ENCODE data around the gene SV2B.

GRCh38 chr15:91224755-91225380 lies 124.8 kb downstream of the SV2B start:
- TF ChIP-seq CTCF (IDR thresholded peaks at IDR 0.05; ENCODE audit: insufficient read depth, low read depth, low read length) (peak; percentile 66), EZH2 (IDR thresholded peaks at IDR 0.05; ENCODE audit: insufficient read depth, low read length) (no peak)

Data from astrocyte (in vitro differentiated cells and primary cell).